Adipocyte (in vitro differentiated cells): ENCODE data around the gene TFRC.
A peak's percentile ranks its signal among the peaks of the same experiment; 100 is the strongest.
"Not testable (repeated sequence)": the region's sequence is repeated elsewhere in the genome, so short reads cannot be mapped to it uniquely, and the experiment has no call there.

Experiments
- DNase-seq: peaks from one replicate; pipeline ENCODE4 v3.0.0-alpha.2; 2015; ENCODE audit warnings: low read depth
- H3K27me3 ChIP-seq: replicated peaks from 2 replicates; pipeline ENCODE4 v1.7.0; 2013; ENCODE audit warnings: mild to moderate bottlenecking, low read length, moderate library complexity; ENCODE audit not compliant: control insufficient read depth, insufficient read depth
- H3K36me3 ChIP-seq: 2 replicates; pipeline ENCODE4 v1.7.0; 2013; ENCODE audit warnings: low read length, mild to moderate bottlenecking, moderate library complexity; ENCODE audit not compliant: control insufficient read depth, insufficient read depth, severe bottlenecking
- H3K4me1 ChIP-seq: 2 replicates; pipeline ENCODE4 v1.7.0; 2013; ENCODE audit warnings: mild to moderate bottlenecking, low read length, moderate library complexity; ENCODE audit not compliant: control insufficient read depth, insufficient read depth
- H3K4me3 ChIP-seq: 2 replicates; pipeline ENCODE4 v1.7.0; 2013; ENCODE audit warnings: mild to moderate bottlenecking, low read length, moderate library complexity
- H3K9ac ChIP-seq: 2 replicates; pipeline ENCODE4 v1.7.0; 2013; ENCODE audit warnings: mild to moderate bottlenecking, low read length, moderate library complexity
- H3K9me3 ChIP-seq: 2 replicates; pipeline ENCODE4 v1.7.0; 2013; ENCODE audit warnings: mild to moderate bottlenecking, low read length, moderate library complexity; ENCODE audit not compliant: control insufficient read depth

Gene TFRC

GRCh38 chr3:196057760-196058331 is 24.0 kb downstream of the TFRC start:
- Histone ChIP-seq H3K4me1 (peaks cover 7% of the 10 kb centered on the region), H3K36me3 (peaks cover 89% of the 10 kb centered on the region), H3K27me3 (no peaks in the 10 kb centered on the region), H3K9me3 (no peaks in the 10 kb centered on the region), H3K9ac (no peak overlapping the region), H3K4me3 (no peak overlapping the region)
- DNase-seq, result no peak

GRCh38 chr3:196056371-196056770 is 25.5 kb downstream of the TFRC start:
- H3K4me3 ChIP-seq, H3K4me1 ChIP-seq, DNase-seq, H3K9ac ChIP-seq, H3K27me3 ChIP-seq, H3K9me3 ChIP-seq: not testable (repeated sequence)
- H3K36me3 ChIP-seq, result peaks cover 88% of the 10 kb centered on the region

- Histone ChIP-seq H3K27me3 (no peaks in the 10 kb centered on the region), H3K9ac (no peak overlapping the region), H3K4me1 (peaks cover 3% of the 10 kb centered on the region), H3K36me3 (peaks cover 89% of the 10 kb centered on the region), H3K4me3 (no peak overlapping the region), H3K9me3 (no peaks in the 10 kb centered on the region)
- peak; percentile 5 for DNase-seq
These were observed 26.1 kb downstream of the TFRC start for GRCh38 chr3:196055683-196056270.

- H3K4me1 ChIP-seq, result peaks cover 3% of the 10 kb centered on the region
- no peak overlapping the region for H3K9ac ChIP-seq
- H3K4me3 ChIP-seq, result no peak overlapping the region
- no peak for DNase-seq
- H3K9me3 ChIP-seq, result no peaks in the 10 kb centered on the region
- H3K27me3 ChIP-seq, result no peaks in the 10 kb centered on the region
- peaks cover 92% of the 10 kb centered on the region for H3K36me3 ChIP-seq
These were observed 26.6 kb downstream of the TFRC start for GRCh38 chr3:196055240-196055639.

- Histone ChIP-seq H3K27me3 (no peaks in the 10 kb centered on the region), H3K36me3 (peaks cover 92% of the 10 kb centered on the region), H3K4me1 (peaks cover 3% of the 10 kb centered on the region), H3K9ac (no peak overlapping the region), H3K4me3 (no peak overlapping the region), H3K9me3 (no peaks in the 10 kb centered on the region)
- no peak for DNase-seq
These were observed 27.2 kb downstream of the TFRC start for GRCh38 chr3:196054661-196055060.

- peaks cover 3% of the 10 kb centered on the region for H3K4me1 ChIP-seq
- H3K4me3 ChIP-seq, result no peak overlapping the region
- H3K9ac ChIP-seq, result no peak overlapping the region
- H3K36me3 ChIP-seq, result peaks cover 94% of the 10 kb centered on the region
- H3K27me3 ChIP-seq, result no peaks in the 10 kb centered on the region
- no peak for DNase-seq
- H3K9me3 ChIP-seq, result no peaks in the 10 kb centered on the region
These were observed 28.4 kb downstream of the TFRC start for GRCh38 chr3:196053487-196053886.

- Histone ChIP-seq H3K4me3 (no peak overlapping the region), H3K9ac (no peak overlapping the region), H3K27me3 (no peaks in the 10 kb centered on the region), H3K4me1 (peaks cover 3% of the 10 kb centered on the region), H3K36me3 (peaks cover 76% of the 10 kb centered on the region), H3K9me3 (no peaks in the 10 kb centered on the region)
- DNase-seq, result no peak
These were observed 30.4 kb downstream of the TFRC start for GRCh38 chr3:196051282-196052076.

- Histone ChIP-seq H3K9me3 (no peaks in the 10 kb centered on the region), H3K4me3 (no peak overlapping the region), H3K27me3 (no peaks in the 10 kb centered on the region), H3K4me1 (no peaks in the 10 kb centered on the region), H3K9ac (no peak overlapping the region), H3K36me3 (peaks cover 68% of the 10 kb centered on the region)
- no peak for DNase-seq
These were observed 31.3 kb downstream of the TFRC start for GRCh38 chr3:196050597-196050996.

- no peak for DNase-seq
- Histone ChIP-seq H3K27me3 (no peaks in the 10 kb centered on the region), H3K9me3 (no peaks in the 10 kb centered on the region), H3K4me3 (no peak overlapping the region), H3K9ac (no peak overlapping the region), H3K36me3 (peaks cover 59% of the 10 kb centered on the region), H3K4me1 (no peaks in the 10 kb centered on the region)
These were observed 32.2 kb downstream of the TFRC start for GRCh38 chr3:196049653-196050052.

- H3K9ac ChIP-seq, result no peak overlapping the region
- no peaks in the 10 kb centered on the region for H3K27me3 ChIP-seq
- H3K9me3 ChIP-seq, result no peaks in the 10 kb centered on the region
- H3K4me3 ChIP-seq, result no peak overlapping the region
- H3K4me1 ChIP-seq, result no peaks in the 10 kb centered on the region
- DNase-seq, result no peak
- peaks cover 55% of the 10 kb centered on the region for H3K36me3 ChIP-seq
These were observed 32.8 kb downstream of the TFRC start for GRCh38 chr3:196048922-196049598.

- peaks cover 41% of the 10 kb centered on the region for H3K36me3 ChIP-seq
- DNase-seq, result no peak
- no peaks in the 10 kb centered on the region for H3K4me1 ChIP-seq
- H3K9me3 ChIP-seq, result no peaks in the 10 kb centered on the region
- no peaks in the 10 kb centered on the region for H3K27me3 ChIP-seq
- no peak overlapping the region for H3K4me3 ChIP-seq
- H3K9ac ChIP-seq, result no peak overlapping the region
These were observed 34.4 kb downstream of the TFRC start for GRCh38 chr3:196047391-196048030.
